Parathyroid adenoma (tissue), 2 donors: ENCODE results near the gene PIGZ.

Source experiments
- H2AFZ ChIP-seq: fragments of 300-600 bp; sonication (generic); one replicate; pipeline ENCODE4 v1.7.0; 2017; ENCODE audit warnings: antibody characterized with exemption, mild to moderate bottlenecking
- H3K27ac ChIP-seq: fragments of 300-600 bp; sonication (generic); one replicate; pipeline ENCODE4 v1.7.0; 2017
- H3K27me3 ChIP-seq: fragments of 300-600 bp; sonication (generic); one replicate; pipeline ENCODE4 v1.7.0; 2017; ENCODE audit warnings: low read length; ENCODE audit not compliant: control insufficient read depth, insufficient read depth
- H3K36me3 ChIP-seq: fragments of 300-600 bp; sonication (generic); one replicate; pipeline ENCODE4 v1.7.0; 2017; ENCODE audit warnings: low read length; ENCODE audit not compliant: control insufficient read depth, insufficient read depth
- H3K4me1 ChIP-seq: fragments of 300-600 bp; sonication (generic); one replicate; pipeline ENCODE4 v1.7.0; 2017; ENCODE audit warnings: control low read depth
- H3K4me2 ChIP-seq: fragments of 300-600 bp; sonication (generic); one replicate; pipeline ENCODE4 v1.7.0; 2017; ENCODE audit warnings: low read length
- H3K4me3 ChIP-seq: fragments of 300-600 bp; sonication (generic); one replicate; pipeline ENCODE4 v1.7.0; 2017; ENCODE audit warnings: low read depth, low read length
- H3K79me2 ChIP-seq: fragments of 300-600 bp; sonication (generic); one replicate; pipeline ENCODE4 v1.7.0; 2017; ENCODE audit warnings: control low read depth
- H3K9ac ChIP-seq: fragments of 300-600 bp; sonication (generic); one replicate; pipeline ENCODE4 v1.7.0; 2017; ENCODE audit warnings: mild to moderate bottlenecking
- H3K9me3 ChIP-seq: fragments of 300-600 bp; sonication (generic); one replicate; pipeline ENCODE4 v1.7.0; 2017; ENCODE audit warnings: low read length; ENCODE audit not compliant: control insufficient read depth
- TF ChIP-seq, protein P1 (sequence below): fragments of 300-600 bp; sonication (generic); IDR thresholded peaks from one replicate; pipeline ENCODE4 v1.7.0; 2017; ENCODE audit warnings: antibody characterized with exemption, mild to moderate bottlenecking
- donor health status: primary hyperparathyroidism.

PIGZ gene

DNA sequence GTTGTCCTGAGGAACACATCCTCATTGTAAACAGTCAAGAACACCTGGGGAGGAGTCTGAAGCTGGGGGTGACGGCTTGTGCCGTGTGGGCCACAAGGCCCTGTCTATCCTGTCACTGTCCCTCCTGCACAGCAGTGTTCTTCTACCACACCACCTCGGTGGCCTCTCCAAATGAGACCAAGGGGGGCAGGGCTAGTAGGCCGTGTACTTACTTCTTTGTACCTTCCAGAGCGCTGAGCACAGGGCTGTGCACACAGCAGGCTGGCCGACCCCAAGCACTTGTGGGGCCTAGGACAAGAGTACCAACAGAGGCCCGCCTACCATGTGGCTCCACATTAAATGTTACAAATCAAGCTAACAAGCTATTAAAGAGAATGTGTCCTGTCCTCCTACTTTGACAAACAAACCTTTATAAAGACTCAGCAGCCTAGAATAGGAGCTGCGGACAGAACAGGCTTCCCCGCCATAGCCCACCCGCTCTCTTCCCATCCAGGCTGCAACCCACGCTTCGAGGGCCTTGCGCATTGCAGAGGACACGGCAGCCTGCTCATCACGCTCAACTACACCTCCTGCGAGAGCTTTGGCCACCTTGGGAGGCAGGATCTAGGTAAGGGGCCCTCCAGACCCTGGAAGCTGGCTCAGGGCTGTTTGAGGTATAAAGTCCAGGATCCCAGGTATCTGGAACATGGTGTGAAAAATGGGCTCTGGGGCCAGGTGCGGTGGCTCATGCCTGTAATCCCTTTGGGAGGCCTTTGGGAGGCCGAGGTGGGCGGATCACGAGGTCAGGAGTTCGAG, 30.5 kb upstream of the PIGZ start:
- no peaks in the 10 kb centered on the region for H3K27me3 ChIP-seq
- H2AFZ ChIP-seq, result no peak overlapping the region
- H3K27ac ChIP-seq, result no peak overlapping the region
- H3K4me1 ChIP-seq, result peaks cover 12% of the 10 kb centered on the region
- TF ChIP-seq, protein P1, sequence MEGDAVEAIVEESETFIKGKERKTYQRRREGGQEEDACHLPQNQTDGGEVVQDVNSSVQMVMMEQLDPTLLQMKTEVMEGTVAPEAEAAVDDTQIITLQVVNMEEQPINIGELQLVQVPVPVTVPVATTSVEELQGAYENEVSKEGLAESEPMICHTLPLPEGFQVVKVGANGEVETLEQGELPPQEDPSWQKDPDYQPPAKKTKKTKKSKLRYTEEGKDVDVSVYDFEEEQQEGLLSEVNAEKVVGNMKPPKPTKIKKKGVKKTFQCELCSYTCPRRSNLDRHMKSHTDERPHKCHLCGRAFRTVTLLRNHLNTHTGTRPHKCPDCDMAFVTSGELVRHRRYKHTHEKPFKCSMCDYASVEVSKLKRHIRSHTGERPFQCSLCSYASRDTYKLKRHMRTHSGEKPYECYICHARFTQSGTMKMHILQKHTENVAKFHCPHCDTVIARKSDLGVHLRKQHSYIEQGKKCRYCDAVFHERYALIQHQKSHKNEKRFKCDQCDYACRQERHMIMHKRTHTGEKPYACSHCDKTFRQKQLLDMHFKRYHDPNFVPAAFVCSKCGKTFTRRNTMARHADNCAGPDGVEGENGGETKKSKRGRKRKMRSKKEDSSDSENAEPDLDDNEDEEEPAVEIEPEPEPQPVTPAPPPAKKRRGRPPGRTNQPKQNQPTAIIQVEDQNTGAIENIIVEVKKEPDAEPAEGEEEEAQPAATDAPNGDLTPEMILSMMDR, result no peak
- no peaks in the 10 kb centered on the region for H3K9me3 ChIP-seq
- H3K9ac ChIP-seq, result no peak overlapping the region
- H3K36me3 ChIP-seq, result no peaks in the 10 kb centered on the region
- no peaks in the 10 kb centered on the region for H3K79me2 ChIP-seq
- no peak overlapping the region for H3K4me2 ChIP-seq
- H3K4me3 ChIP-seq, result no peak overlapping the region

DNA sequence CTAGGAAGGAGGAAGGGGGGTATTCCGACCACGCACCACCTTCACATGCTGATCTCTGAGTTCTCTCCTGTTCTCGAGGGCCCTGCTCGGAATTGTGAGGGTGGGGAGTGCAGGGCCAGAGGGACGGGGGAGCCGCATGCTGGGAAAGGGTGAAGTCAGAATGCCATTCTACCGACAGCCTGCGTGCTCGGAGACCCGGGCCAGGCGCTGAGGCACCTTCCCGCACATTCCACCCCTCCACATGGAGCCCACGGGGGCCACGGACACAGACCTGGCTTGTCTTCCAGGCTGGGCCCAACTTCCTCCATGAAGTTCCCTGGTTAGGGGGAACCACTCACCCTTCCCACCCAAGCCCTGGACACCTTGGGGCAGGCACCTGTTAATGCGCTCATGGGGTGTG, 28.7 kb upstream of the PIGZ start:
- Histone ChIP-seq H3K4me1 (peaks cover 7% of the 10 kb centered on the region), H3K4me2 (no peak overlapping the region), H3K27me3 (no peaks in the 10 kb centered on the region), H2AFZ (no peak overlapping the region), H3K79me2 (no peaks in the 10 kb centered on the region), H3K36me3 (no peaks in the 10 kb centered on the region), H3K27ac (no peak overlapping the region), H3K9ac (no peak overlapping the region), H3K9me3 (no peaks in the 10 kb centered on the region), H3K4me3 (no peak overlapping the region)
- TF ChIP-seq, protein P1, result no peak

DNA sequence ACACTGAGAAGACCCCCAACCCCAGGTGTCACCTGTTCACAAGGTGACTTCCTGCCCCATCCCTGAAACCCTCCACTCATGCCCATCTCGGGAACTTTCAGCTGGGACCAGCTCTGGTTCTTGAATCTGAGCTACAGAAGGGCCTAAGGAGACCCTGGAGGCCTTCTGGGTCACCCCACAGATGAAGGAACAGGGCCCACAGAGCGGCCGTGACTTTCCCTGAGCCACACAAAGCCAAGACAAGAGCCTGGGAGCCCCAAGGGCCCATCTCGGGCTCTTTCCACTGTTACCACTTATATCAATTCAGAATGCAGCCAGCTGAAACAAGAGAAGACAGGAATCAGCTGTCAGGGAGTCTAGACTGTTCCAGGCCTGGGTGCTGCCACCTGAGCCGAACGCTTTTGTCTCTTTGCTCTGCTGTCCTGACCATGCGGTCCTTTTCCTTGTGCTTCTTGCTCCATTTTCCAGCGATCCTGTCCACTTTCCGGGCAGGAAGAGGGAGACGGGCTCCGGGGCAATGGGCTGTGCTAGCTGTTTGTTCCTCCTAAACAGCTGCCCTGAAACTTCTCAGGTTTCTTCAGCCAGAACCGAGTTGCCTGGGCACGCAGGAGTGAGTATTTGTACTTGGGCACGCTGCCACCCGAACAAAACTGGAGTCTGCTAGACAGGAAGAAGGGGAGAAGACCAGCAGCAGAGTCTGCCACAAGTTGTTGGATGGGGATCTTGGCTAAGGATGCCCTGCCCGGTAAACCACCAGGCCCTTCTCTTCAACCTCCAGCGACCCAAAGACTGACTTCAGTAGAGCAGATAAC, 28.0 kb upstream of the PIGZ start:
- peak overlapping the region; percentile 65 for H2AFZ ChIP-seq
- H3K9me3 ChIP-seq, result no peaks in the 10 kb centered on the region
- H3K9ac ChIP-seq, result no peak overlapping the region
- no peaks in the 10 kb centered on the region for H3K79me2 ChIP-seq
- TF ChIP-seq, protein P1, result no peak
- peak overlapping the region; percentile 19 for H3K27ac ChIP-seq
- peak overlapping the region; percentile 22 for H3K4me2 ChIP-seq
- no peak overlapping the region for H3K4me3 ChIP-seq
- H3K4me1 ChIP-seq, result peaks cover 7% of the 10 kb centered on the region
- H3K36me3 ChIP-seq, result no peaks in the 10 kb centered on the region
- H3K27me3 ChIP-seq, result no peaks in the 10 kb centered on the region

DNA sequence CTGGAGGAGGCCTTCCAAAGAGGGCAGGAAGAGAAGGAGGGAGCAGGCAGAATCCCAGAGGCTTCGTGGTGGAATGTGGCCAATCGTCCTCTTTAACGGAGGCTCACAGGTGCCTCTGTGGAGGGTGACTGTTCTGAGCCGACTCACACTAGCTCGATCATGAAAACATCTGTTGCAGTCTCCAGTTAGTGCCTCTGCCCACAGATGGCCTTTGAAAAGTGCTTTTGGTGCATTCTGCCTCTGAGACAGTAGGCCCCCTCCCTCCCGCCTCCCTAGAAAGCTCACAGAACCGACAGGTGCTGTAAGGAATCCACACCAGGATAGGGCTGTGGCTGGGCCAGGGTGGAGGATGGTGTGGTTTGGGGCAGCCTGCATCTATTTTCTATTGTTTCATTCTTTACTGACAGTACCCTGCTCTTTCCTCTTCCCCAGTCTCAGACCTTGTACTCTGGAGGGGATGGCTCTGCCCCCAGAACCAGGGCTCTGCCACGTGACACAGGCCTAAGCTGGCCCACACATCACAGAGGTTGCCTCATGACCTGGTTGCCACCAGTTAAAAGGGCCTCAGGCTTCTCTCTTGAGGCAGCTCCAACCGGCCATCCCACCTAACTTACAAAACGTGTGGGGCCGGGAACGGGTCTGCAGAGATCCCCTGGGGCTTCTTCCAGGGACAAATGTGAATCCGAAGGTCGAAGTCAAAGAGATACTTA, 27.2 kb upstream of the PIGZ start:
- no peak overlapping the region for H3K27ac ChIP-seq
- H3K9me3 ChIP-seq, result no peaks in the 10 kb centered on the region
- no peaks in the 10 kb centered on the region for H3K27me3 ChIP-seq
- no peak overlapping the region for H3K9ac ChIP-seq
- H2AFZ ChIP-seq, result no peak overlapping the region
- TF ChIP-seq, protein P1, result no peak
- no peaks in the 10 kb centered on the region for H3K36me3 ChIP-seq
- H3K4me2 ChIP-seq, result no peak overlapping the region
- H3K4me1 ChIP-seq, result peaks cover 7% of the 10 kb centered on the region
- no peaks in the 10 kb centered on the region for H3K79me2 ChIP-seq
- no peak overlapping the region for H3K4me3 ChIP-seq
